ENCODE data around the gene CYFIP1. TPM values are rescaled to one million over a fixed set of nuclear protein-coding genes. Genes with fewer than 3 reads are reported as not detected.

Gene CYFIP1
- total and polyA plus RNA-seq, 10 of the 15 experiments (the other 5 are each of a cell fraction or from before 2014, with no cell fraction given), result 3.5 to 46.2 (median 28.3) TPM

DNA sequence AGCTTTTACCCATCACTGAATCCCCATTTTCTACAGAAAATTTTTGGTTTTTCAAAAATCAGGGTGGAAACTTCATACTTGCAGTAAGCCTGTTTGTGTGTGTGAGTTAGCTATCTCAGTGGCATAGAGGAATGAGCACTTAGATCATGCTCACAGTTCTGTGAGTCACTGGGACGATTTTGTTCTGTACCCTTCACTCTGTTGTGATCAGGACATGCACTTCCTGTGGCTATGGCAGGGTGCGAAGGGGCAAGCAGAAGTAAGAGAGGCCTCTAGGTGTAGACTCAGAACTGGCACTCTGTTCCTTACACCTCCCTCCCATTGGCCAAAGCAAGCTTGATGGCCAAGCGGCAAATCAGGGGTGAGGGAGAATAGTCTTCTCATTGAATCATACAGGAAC, 130.1 kb downstream of the CYFIP1 start (continued):
- TF ChIP-seq ZBTB40 (IDR thresholded peaks at IDR 0.05; ENCODE audit: borderline replicate concordance), result no peak

DNA sequence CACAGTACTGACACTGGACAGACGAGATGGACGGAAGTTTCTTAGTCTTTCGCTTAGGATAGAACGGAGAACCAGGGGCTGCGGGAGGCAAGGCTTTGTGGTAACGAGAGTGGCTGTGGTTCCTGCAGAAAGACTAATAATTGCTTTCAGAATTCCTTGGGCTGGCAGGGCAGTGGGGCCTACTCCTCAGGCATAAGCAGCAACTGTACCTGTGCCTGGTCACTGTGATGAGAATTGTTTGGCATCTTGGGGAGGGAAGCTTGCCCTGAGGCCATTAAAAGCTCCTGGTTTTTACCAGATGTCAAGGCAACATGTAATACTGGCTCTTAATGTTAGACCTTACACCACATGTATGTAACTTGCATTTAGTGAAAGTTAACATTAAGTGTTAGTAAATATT, 134.1 kb downstream of the CYFIP1 start:
- ChIA-PET CTCF (no interaction called here), SMC1A (ENCODE audit: uncharacterized antibody, unreplicated experiment) (no interaction called here), POLR2A (interaction anchor here (0.9 kb wide), 1 partner anchor 10 kb away, joined by 3 read pairs; no protein-coding TSS in a partner anchor), RAD21 (ENCODE audit: unreplicated experiment) (no interaction called here)
- intact Hi-C loops (cut with micrococcal nuclease; ENCODE audit: unreplicated experiment), result no loop called here
- H3K79me2 ChIP-seq (ENCODE audit: control insufficient read depth, insufficient read depth, low read length), result peaks cover 81% of the 10 kb centered on the region
- DNase-seq (ENCODE audit: low read depth, low spot score) (no peak), FAIRE-seq (no peak), ATAC-seq (no peak)
- H3K27ac ChIP-seq (ENCODE audit: control insufficient read depth, insufficient read depth), result no peak overlapping the region
- no TSS peak for BruUV-seq (replicated peaks)
- no peak overlapping the region for H3K9ac ChIP-seq (ENCODE audit: control insufficient read depth, insufficient read depth, low read length)
- H3K4me3 ChIP-seq, result no peak overlapping the region
- no peak overlapping the region for H2AFZ ChIP-seq (ENCODE audit: control insufficient read depth, low read depth, low read length)
- peaks cover 9% of the 10 kb centered on the region for H3K4me1 ChIP-seq (ENCODE audit: control insufficient read depth, insufficient read depth, low read length)
- no peaks in the 10 kb centered on the region for H3K9me3 ChIP-seq (replicated peaks; ENCODE audit: control insufficient read depth, insufficient read depth, low read length)
- H3K4me2 ChIP-seq (ENCODE audit: control insufficient read depth, insufficient read depth), result no peak overlapping the region
- H3K27me3 ChIP-seq (replicated peaks in 1 of 2; ENCODE audit: control insufficient read depth in 2 of 2, insufficient read depth in 2 of 2, low read length in 1 of 2), result no peaks in the 10 kb centered on the region
- in situ Hi-C loops (cut with MboI), result no loop called here
- peaks cover 6% of the 10 kb centered on the region for H4K20me1 ChIP-seq (ENCODE audit: control insufficient read depth, insufficient read depth)
- WGBS (ENCODE audit: insufficient coverage, insufficient replicate concordance, low lambda C conversion rate, missing lambda C conversion rate), result 98% methylated on average over 6 of the region's 6 CpGs
- H3K36me3 ChIP-seq (ENCODE audit: control insufficient read depth in 2 of 2, insufficient read depth in 2 of 2, low read length in 1 of 2), result peaks cover 6 to 25% of the 10 kb centered on the region in 2 experiments
- no peak for TF ChIP-seq YY1 (IDR thresholded peaks at IDR 0.05; ENCODE audit: low read depth, low read length)
- no peak for TF ChIP-seq FOXM1 (IDR thresholded peaks at IDR 0.05; ENCODE audit: low read depth, low read length)
- no peak for TF ChIP-seq TBL1XR1 (IDR thresholded peaks at IDR 0.05; ENCODE audit: low read depth, low read length)
- TF ChIP-seq BRCA1 (IDR thresholded peaks at IDR 0.05; ENCODE audit: low read depth, low read length), result no peak
- TF ChIP-seq, protein P1, sequence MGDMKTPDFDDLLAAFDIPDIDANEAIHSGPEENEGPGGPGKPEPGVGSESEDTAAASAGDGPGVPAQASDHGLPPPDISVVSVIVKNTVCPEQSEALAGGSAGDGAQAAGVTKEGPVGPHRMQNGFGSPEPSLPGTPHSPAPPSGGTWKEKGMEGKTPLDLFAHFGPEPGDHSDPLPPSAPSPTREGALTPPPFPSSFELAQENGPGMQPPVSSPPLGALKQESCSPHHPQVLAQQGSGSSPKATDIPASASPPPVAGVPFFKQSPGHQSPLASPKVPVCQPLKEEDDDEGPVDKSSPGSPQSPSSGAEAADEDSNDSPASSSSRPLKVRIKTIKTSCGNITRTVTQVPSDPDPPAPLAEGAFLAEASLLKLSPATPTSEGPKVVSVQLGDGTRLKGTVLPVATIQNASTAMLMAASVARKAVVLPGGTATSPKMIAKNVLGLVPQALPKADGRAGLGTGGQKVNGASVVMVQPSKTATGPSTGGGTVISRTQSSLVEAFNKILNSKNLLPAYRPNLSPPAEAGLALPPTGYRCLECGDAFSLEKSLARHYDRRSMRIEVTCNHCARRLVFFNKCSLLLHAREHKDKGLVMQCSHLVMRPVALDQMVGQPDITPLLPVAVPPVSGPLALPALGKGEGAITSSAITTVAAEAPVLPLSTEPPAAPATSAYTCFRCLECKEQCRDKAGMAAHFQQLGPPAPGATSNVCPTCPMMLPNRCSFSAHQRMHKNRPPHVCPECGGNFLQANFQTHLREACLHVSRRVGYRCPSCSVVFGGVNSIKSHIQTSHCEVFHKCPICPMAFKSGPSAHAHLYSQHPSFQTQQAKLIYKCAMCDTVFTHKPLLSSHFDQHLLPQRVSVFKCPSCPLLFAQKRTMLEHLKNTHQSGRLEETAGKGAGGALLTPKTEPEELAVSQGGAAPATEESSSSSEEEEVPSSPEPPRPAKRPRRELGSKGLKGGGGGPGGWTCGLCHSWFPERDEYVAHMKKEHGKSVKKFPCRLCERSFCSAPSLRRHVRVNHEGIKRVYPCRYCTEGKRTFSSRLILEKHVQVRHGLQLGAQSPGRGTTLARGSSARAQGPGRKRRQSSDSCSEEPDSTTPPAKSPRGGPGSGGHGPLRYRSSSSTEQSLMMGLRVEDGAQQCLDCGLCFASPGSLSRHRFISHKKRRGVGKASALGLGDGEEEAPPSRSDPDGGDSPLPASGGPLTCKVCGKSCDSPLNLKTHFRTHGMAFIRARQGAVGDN (IDR thresholded peaks at IDR 0.05), result no peak
- no peak for TF ChIP-seq MEF2B (IDR thresholded peaks at IDR 0.05; ENCODE audit: partially characterized antibody, poor library complexity, severe bottlenecking)
- TF ChIP-seq CREM (IDR thresholded peaks at IDR 0.05; ENCODE audit: low read depth), result no peak
- TF ChIP-seq NKRF (conservative IDR thresholded peaks at IDR 0.05), result no peak
- TF ChIP-seq ZNF274 (IDR thresholded peaks at IDR 0.05; ENCODE audit: insufficient read depth, insufficient read length), result no peak
- no peak for TF ChIP-seq JUNB (IDR thresholded peaks at IDR 0.05)

All from GM12878 (cell line).